NB4 (cell line): ENCODE data around the gene SH2D6.

Experiments used
- DNase-seq: peaks from one replicate; pipeline ENCODE4 v3.0.0; 2010; ENCODE audit warnings: low read depth
- H3K4me3 ChIP-seq: one replicate; pipeline ENCODE4 v1.5.1; 2011; ENCODE audit warnings: mild to moderate bottlenecking, low read depth, low read length, moderate library complexity
- CTCF ChIP-seq: IDR thresholded peaks from one replicate; pipeline ENCODE4 v1.5.1; 2012; ENCODE audit warnings: low read depth, low read length
- MAX ChIP-seq: IDR thresholded peaks from 2 replicates; pipeline ENCODE4 v1.6.1; 2011; ENCODE audit warnings: low read depth, low read length
- MYC ChIP-seq: IDR thresholded peaks from 2 replicates; pipeline ENCODE4 v1.6.1; 2011; ENCODE audit warnings: low read depth, low read length
- POLR2A ChIP-seq: IDR thresholded peaks from 2 replicates; pipeline ENCODE4 v1.6.1; 2011; ENCODE audit warnings: mild to moderate bottlenecking; ENCODE audit not compliant: insufficient read length; ENCODE audit errors: extremely low read depth

The SH2D6 gene

GRCh38 chr2:85425588-85425987, 7.1 kb downstream of the SH2D6 start:
- no peak overlapping the region for H3K4me3 ChIP-seq
- TF ChIP-seq POLR2A (no peak), MAX (no peak), MYC (no peak)
- DNase-seq, result no peak

GRCh38 chr2:85427300-85427835, 8.9 kb downstream of the SH2D6 start:
- TF ChIP-seq POLR2A, result no peak
- TF ChIP-seq MYC, result no peak
- no peak for TF ChIP-seq MAX
- no peak for TF ChIP-seq CTCF
- no peak for DNase-seq
- H3K4me3 ChIP-seq, result no peak overlapping the region

GRCh38 chr2:85428343-85428881, 9.9 kb downstream of the SH2D6 start:
- DNase-seq, result peak; percentile 80
- no peak for TF ChIP-seq MYC
- TF ChIP-seq MAX, result no peak
- no peak for TF ChIP-seq CTCF
- no peak for TF ChIP-seq POLR2A
- no peak overlapping the region for H3K4me3 ChIP-seq

- no peak overlapping the region for H3K4me3 ChIP-seq
- no peak for DNase-seq
- no peak for TF ChIP-seq POLR2A
- no peak for TF ChIP-seq CTCF
- TF ChIP-seq MYC, result no peak
- no peak for TF ChIP-seq MAX
Observed at GRCh38 chr2:85429213-85429923, 10.9 kb downstream of the SH2D6 start.

- no peak overlapping the region for H3K4me3 ChIP-seq
- DNase-seq, result no peak
- TF ChIP-seq POLR2A, result no peak
- TF ChIP-seq MYC, result no peak
- TF ChIP-seq MAX, result no peak
- TF ChIP-seq CTCF, result no peak
Observed at GRCh38 chr2:85429924-85430289, 11.4 kb downstream of the SH2D6 start.

GRCh38 chr2:85430752-85431569, 12.4 kb downstream of the SH2D6 start:
- no peak for DNase-seq
- no peak for TF ChIP-seq MYC
- no peak for TF ChIP-seq CTCF
- TF ChIP-seq POLR2A, result no peak
- TF ChIP-seq MAX, result no peak
- H3K4me3 ChIP-seq, result no peak overlapping the region
